HepG2 (cell line): Measurements from ENCODE around the gene BIRC6. TPM values are rescaled to one million over a fixed set of nuclear protein-coding genes. Genes with fewer than 3 reads are reported as not detected.
"Not testable (repeated sequence)": the region's sequence is repeated elsewhere in the genome, so short reads cannot be mapped to it uniquely, and the experiment has no call there.

Experiments
- ATAC-seq: fragments of 200-7000 bp; cut with Tn5 transposase; 3 replicates; pipeline ENCODE4 v1.9.1; 2020; ENCODE audit warnings: mild to moderate bottlenecking, moderate library complexity
- BruUV-seq: library from RNA; stranded (reverse); fragments of 400-500 nt; replicated peaks from 2 replicates; lab custom pipeline; 2021; lab: Mats Ljungman, UMichigan
- CTCF ChIA-PET: fragments of 300-600 bp; formaldehyde crosslinking; extraction: SDS; loops from one replicate; lab custom pipeline; 2021; ENCODE audit warnings: low total read pairs, inconsistent platforms, low intra/inter-chr PET ratio; lab: Yijun Ruan, JAX
- POLR2A ChIA-PET: fragments of 350-600 bp; sonication (Branson Sonifier 250); formaldehyde crosslinking; loops from one replicate; lab custom pipeline; 2020; ENCODE audit warnings: antibody characterized with exemption, inconsistent platforms; lab: Yijun Ruan, JAX
- DNase-seq: peaks from one replicate; pipeline ENCODE4 v3.0.0-alpha.2; 2015; ENCODE audit warnings: low spot score
- FAIRE-seq: peaks from 3 replicates; lab custom pipeline; 2011; peaks lifted over from hg19 to GRCh38; lab: Jason Lieb, UNC
- H2AFZ ChIP-seq: one replicate; pipeline ENCODE4 v1.6.1; 2011; ENCODE audit warnings: low read length, inconsistent platforms
- H3K27ac ChIP-seq: fragments of 300-600 bp; 3 replicates; pipeline ENCODE4 v1.8.0; 2011; ENCODE audit warnings: mixed run types, mild to moderate bottlenecking, mixed read lengths, low read length, inconsistent platforms; ENCODE audit not compliant: insufficient read depth; ENCODE audit errors: extremely low read length
- H3K27me3 ChIP-seq, 2 experiments: fragments of 200-600 bp in 1 of 2; 2 replicates in 1 of 2; 3 replicates in 1 of 2; pipeline versions ENCODE4 v1.6.0 to v1.8.0; 2011; ENCODE audit warnings: low read length in 2 of 2, mild to moderate bottlenecking in 2 of 2, moderate library complexity in 2 of 2, inconsistent platforms in 1 of 2; ENCODE audit not compliant: insufficient read depth in 2 of 2, control insufficient read depth in 1 of 2
- H3K36me3 ChIP-seq, 2 experiments: fragments of 200-600 bp in 1 of 2; replicated peaks in 1 of 2; 2 replicates in 1 of 2; 3 replicates in 1 of 2; pipeline versions ENCODE4 v1.5.1 to v1.8.0; 2011; ENCODE audit warnings: low read length in 2 of 2, inconsistent platforms in 1 of 2; ENCODE audit not compliant: insufficient read depth in 2 of 2, control insufficient read depth in 1 of 2
- H3K4me1 ChIP-seq: 2 replicates; pipeline ENCODE4 v1.5.1; 2012; ENCODE audit warnings: low read length, inconsistent platforms; ENCODE audit not compliant: insufficient read depth
- H3K4me2 ChIP-seq: 2 replicates; pipeline ENCODE4 v1.6.0; 2011; ENCODE audit warnings: low read depth, low read length, inconsistent platforms
- H3K4me3 ChIP-seq, 3 experiments: fragments of 200-600 bp in 1 of 3; sonication (generic), shearing (Covaris generic) in 1 of 3; replicated peaks in 1 of 3; 2 replicates each; pipeline ENCODE4 v1.5.1; 2011 to 2016; ENCODE audit warnings: low read length in 3 of 3, inconsistent platforms in 2 of 3, low read depth in 2 of 3, mild to moderate bottlenecking in 2 of 3, control low read depth in 1 of 3, mixed read lengths in 1 of 3; ENCODE audit not compliant: insufficient read depth in 1 of 3
- H3K79me2 ChIP-seq: one replicate; pipeline ENCODE4 v1.6.1; 2011; ENCODE audit warnings: low read length, inconsistent platforms; ENCODE audit not compliant: insufficient read depth
- H3K9ac ChIP-seq: 2 replicates; pipeline ENCODE4 v1.6.0; 2011; ENCODE audit warnings: mild to moderate bottlenecking, low read depth, low read length, inconsistent platforms; ENCODE audit not compliant: insufficient read depth
- H3K9me3 ChIP-seq: 2 replicates; pipeline ENCODE4 v1.5.1; 2012; ENCODE audit warnings: mild to moderate bottlenecking, low read length
- H4K20me1 ChIP-seq: 2 replicates; pipeline ENCODE4 v1.6.0; 2011; ENCODE audit warnings: inconsistent platforms, mild to moderate bottlenecking, low read length, moderate library complexity; ENCODE audit not compliant: insufficient read depth
- AGO2 ChIP-seq: fragments of 200-400 bp; formaldehyde crosslinking; optimal IDR thresholded peaks from 2 replicates; pipeline ENCODE3; 2017; ENCODE audit warnings: mild to moderate bottlenecking, low read depth, low read length, moderate library complexity
- ATF4 ChIP-seq, 2 experiments: fragments of 450-650 bp in 1 of 2; sonication (generic) in 1 of 2; formaldehyde crosslinking; IDR thresholded peaks; 2 replicates each; pipeline versions ENCODE4 v1.5.0 to v1.8.0; 2020 to 2022; ENCODE audit warnings: mild to moderate bottlenecking in 1 of 2, missing genetic modification reagents in 1 of 2
- CREB1 ChIP-seq, 2 experiments: fragments of 450-650 bp in 1 of 2; IDR thresholded peaks; 2 replicates each; pipeline ENCODE4 v1.6.1; 2016 to 2017; ENCODE audit warnings: control low read depth in 1 of 2, mild to moderate bottlenecking in 1 of 2, missing compliant biosample characterization in 1 of 2, missing genetic modification characterization in 1 of 2
- DMAP1 ChIP-seq: IDR thresholded peaks from 2 replicates; pipeline ENCODE4 v1.6.1; 2016
- EHMT2 ChIP-seq: fragments of 200-600 bp; sonication (generic); IDR thresholded peaks from 2 replicates; pipeline ENCODE4 v1.7.0; 2017; ENCODE audit warnings: antibody characterized with exemption, low read depth, low read length, borderline replicate concordance
- HHEX ChIP-seq: IDR thresholded peaks from 2 replicates; pipeline ENCODE4 v1.6.1; 2016; ENCODE audit warnings: control low read depth
- MED1 ChIP-seq: sonication (generic); formaldehyde crosslinking; IDR thresholded peaks from 2 replicates; pipeline ENCODE4 v1.4.0; 2020; ENCODE audit warnings: missing genetic modification reagents
- NR1H2 ChIP-seq: sonication (generic); formaldehyde crosslinking; IDR thresholded peaks from 2 replicates; pipeline ENCODE4 v1.8.1; 2022; ENCODE audit warnings: low read depth, missing genetic modification reagents, borderline replicate concordance
- RBM22 ChIP-seq: fragments of 200-400 bp; formaldehyde crosslinking; optimal IDR thresholded peaks from 2 replicates; pipeline ENCODE3; 2017; ENCODE audit warnings: mild to moderate bottlenecking, low read length, moderate library complexity
- ZBTB1 ChIP-seq: sonication (generic); formaldehyde crosslinking; IDR thresholded peaks from 2 replicates; pipeline ENCODE4 v1.4.0; 2020; ENCODE audit warnings: missing genetic modification reagents, borderline replicate concordance
- ZFP82 ChIP-seq: sonication (generic); formaldehyde crosslinking; IDR thresholded peaks from 2 replicates; pipeline ENCODE4 v1.5.1; 2020; ENCODE audit warnings: mild to moderate bottlenecking, missing genetic modification reagents, borderline replicate concordance
- ZNF552 ChIP-seq: sonication (generic); formaldehyde crosslinking; IDR thresholded peaks from 2 replicates; pipeline ENCODE4 v1.9.0; 2022; ENCODE audit warnings: missing genetic modification reagents, mild to moderate bottlenecking, borderline replicate concordance
- ZNF83 ChIP-seq: sonication (generic); formaldehyde crosslinking; IDR thresholded peaks from 2 replicates; pipeline ENCODE4 v1.4.0; 2020; ENCODE audit warnings: missing genetic modification reagents, mild to moderate bottlenecking, borderline replicate concordance
- WGBS: methylation state at CpG from one replicate; pipeline ENCODE4 v1.1.6; 2017; ENCODE audit warnings: low lambda C conversion rate; 5-methylcytosine and 5-hydroxymethylcytosine counted together
- in situ Hi-C: cut with HindIII; loops from 2 replicates; pipeline ENCODE4 v1.10.0; 2017; ENCODE audit warnings: low pct_unique_long_range_greater_than_20kb; ENCODE audit not compliant: extremely low pct_ligation_motif_present
- intact Hi-C: fragments of 100-400 bp; cut with micrococcal nuclease; formaldehyde crosslinking; loops from one replicate; pipeline ENCODE4 v1.10.0; 2022; ENCODE audit not compliant: unreplicated experiment
- polyA plus RNA-seq, 8 experiments: library from polyadenylated mRNA; depleted of rRNA in 3 of 8; stranded (reverse) in 7 of 8; unstranded in 1 of 8; fragments of >200 nt; fragmentation: Illumina TruSeq in 4 of 8; extraction: Trizol in 4 of 8; gene quantifications; 2 replicates each; pipeline versions ENCODE4 v1.2.1 to v1.2.3, GENCODE V29; 2011 to 2016; ENCODE audit warnings: low read depth in 4 of 8, missing spikeins in 1 of 8, mixed read lengths in 1 of 8; ENCODE audit not compliant: insufficient read depth in 1 of 8
- total RNA-seq, 5 experiments: library from RNA; depleted of rRNA; stranded (reverse); fragments of >200 nt; fragmentation: Illumina TruSeq; extraction: Trizol; gene quantifications; 2 replicates each; pipeline ENCODE4 v1.2.3, GENCODE V29; 2016; ENCODE audit warnings: low read depth in 1 of 5

BIRC6 gene
- total and polyA plus RNA-seq, 2 of the 13 experiments (the other 11 are each of a cell fraction or from before 2014, with no cell fraction given): 65.6 to 120 TPM

- TF ChIP-seq AGO2 (no peak), ZFP82 (CRISPR knock-in tag) (no peak), ZNF552 (no peak), NR1H2 (no peak), ZBTB1 (CRISPR knock-in tag) (no peak), CREB1 (IDR thresholded peaks at IDR 0.05) (no peak), CREB1 (CRISPR knock-in tag; IDR thresholded peaks at IDR 0.05) (no peak), ZNF83 (no peak), RBM22 (no peak), ATF4 (CRISPR knock-in tag; IDR thresholded peaks at IDR 0.05) (no peak), HHEX (CRISPR knock-in tag) (no peak), DMAP1 (CRISPR knock-in tag) (no peak), EHMT2 (no peak), MED1 (CRISPR knock-in tag) (no peak)
Measured at GRCh38 chr2:32342801-32343200, 14.0 kb upstream of the BIRC6 start (continued).

GRCh38 chr2:32350797-32351196 is 6.0 kb upstream of the BIRC6 start:
- POLR2A ChIA-PET, H3K4me2 ChIP-seq, intact Hi-C loops, H2AFZ ChIP-seq, BruUV-seq, in situ Hi-C loops, H3K27me3 ChIP-seq, H3K9ac ChIP-seq, CTCF ChIA-PET, H4K20me1 ChIP-seq, FAIRE-seq, H3K4me3 ChIP-seq, H3K27ac ChIP-seq, H3K4me1 ChIP-seq, DNase-seq, ATAC-seq, H3K36me3 ChIP-seq, H3K9me3 ChIP-seq, H3K79me2 ChIP-seq: not testable (repeated sequence)
- WGBS: over 99% methylated on average over 3 of the region's 3 CpGs
